Sciatic nerve (tissue), 2 donors: ENCODE data around the gene SFTPB. TPM values are rescaled to one million over a fixed set of nuclear protein-coding genes. Genes with fewer than 3 reads are reported as not detected.
"Not testable (repeated sequence)": the region's sequence is repeated elsewhere in the genome, so short reads cannot be mapped to it uniquely, and the experiment has no call there.

Source experiments
- ATAC-seq: fragments of 200-7000 bp; cut with Tn5 transposase; one replicate; pipeline ENCODE4 v1.9.1; 2020; ENCODE audit warnings: mild to moderate bottlenecking, moderate library complexity
- DNase-seq: peaks from one replicate; pipeline ENCODE4 v3.0.0-alpha.2; 2020; ENCODE audit warnings: low spot score
- intact Hi-C: fragments of 100-400 bp; cut with DNase I; formaldehyde crosslinking; loops from one replicate; pipeline ENCODE4 v1.14.2; 2022
- total RNA-seq: library from RNA; stranded (reverse); fragmentation: NEBNext Ultra II Directional; extraction: Animal tissue kit (Norgen Biotek cat#: 25700); gene quantifications from one replicate; pipeline ENCODE4 v1.2.1, GENCODE V29; 2021
- donor health status: DM: no; HTN: no; CAD: no.
- donor health status: DM: no; HTN: no; CAD: no.

SFTPB gene
- total RNA-seq, 1 donor from 2014 or later: 6.1 TPM

DNA sequence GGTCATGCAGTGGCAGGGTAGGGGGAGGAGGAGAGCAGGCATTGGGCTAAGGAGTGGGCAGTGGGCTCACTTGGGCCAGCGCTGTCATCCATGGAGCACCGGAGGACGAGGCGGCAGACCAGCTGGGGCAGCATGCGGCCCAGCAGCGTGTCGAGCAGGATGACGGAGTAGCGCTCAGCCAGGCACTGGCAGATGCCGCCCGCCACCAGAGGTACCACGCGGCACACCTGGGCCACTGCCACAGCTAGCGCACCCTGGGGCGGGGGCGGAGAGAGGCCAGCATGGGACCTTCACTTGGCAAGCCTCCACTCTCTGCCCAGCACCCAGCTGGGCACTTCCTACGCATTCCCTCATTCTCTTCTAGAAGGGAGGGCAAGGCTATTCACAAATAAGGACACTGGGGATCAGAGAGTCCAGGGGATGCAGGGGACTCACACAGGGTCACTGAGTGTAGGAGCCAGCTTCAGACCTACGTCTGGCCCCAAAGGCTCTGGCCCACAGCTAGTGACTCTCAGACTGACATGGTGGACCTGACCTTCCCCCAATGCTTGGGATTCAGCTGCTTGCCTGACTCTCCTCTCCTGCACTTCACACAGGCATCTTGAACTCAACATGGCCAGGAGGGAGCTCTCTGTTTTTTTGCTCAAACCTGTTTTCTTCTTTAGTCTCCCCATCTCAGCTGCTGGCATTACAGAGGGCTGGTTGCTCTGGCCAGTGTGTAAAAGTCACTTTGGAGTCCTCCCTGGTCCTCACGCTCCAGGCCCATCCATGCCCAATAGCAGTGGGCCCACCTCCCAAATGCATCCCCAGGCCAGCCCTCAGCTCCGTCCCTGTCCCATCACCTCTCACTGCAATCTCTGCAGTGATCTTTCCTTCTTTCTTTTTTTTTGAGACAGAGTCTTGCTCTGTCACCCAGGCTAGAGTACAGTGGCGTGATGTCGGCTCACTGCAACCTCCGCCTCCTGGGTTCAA is 4.1 kb downstream of the SFTPB start:
- ATAC-seq: no peak
- intact Hi-C loops: no loop called here
- DNase-seq: peak; percentile 54

DNA sequence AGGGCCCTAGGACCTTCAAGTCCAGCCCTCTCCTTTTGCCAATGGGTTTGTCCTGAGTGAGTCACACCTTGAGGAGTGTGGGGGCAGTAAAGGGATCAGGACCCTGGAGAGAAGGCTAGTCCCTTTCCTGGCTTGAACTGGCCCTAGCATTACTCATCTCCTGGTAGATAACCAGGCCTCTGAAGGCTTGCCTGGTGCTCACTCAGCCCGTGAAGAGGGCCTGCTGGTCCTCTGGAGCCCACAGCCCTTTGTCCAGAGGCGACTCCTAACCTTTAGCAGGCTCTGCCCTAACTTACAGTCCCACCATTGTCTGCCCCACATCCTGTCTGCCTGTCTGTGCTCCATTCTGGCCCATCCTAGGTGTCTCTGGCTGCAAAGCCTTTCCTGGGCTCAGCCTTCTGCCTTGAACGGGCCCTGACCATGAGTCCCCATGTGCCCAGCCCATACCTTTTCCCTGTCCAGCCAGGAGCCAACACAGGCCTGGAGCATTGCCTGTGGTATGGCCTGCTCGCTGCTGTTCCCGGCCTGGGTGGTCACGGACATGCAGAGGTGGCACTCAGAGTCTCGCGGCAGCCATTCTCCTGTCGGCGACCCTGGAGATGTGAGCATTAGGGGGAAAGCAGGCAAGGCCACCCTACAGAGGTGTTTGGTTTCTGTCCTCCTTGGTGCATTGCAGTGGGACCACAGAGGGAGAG is 5.0 kb downstream of the SFTPB start:
- intact Hi-C loops: no loop called here
- ATAC-seq (peak; percentile 27), DNase-seq (peak; percentile 48)

DNA sequence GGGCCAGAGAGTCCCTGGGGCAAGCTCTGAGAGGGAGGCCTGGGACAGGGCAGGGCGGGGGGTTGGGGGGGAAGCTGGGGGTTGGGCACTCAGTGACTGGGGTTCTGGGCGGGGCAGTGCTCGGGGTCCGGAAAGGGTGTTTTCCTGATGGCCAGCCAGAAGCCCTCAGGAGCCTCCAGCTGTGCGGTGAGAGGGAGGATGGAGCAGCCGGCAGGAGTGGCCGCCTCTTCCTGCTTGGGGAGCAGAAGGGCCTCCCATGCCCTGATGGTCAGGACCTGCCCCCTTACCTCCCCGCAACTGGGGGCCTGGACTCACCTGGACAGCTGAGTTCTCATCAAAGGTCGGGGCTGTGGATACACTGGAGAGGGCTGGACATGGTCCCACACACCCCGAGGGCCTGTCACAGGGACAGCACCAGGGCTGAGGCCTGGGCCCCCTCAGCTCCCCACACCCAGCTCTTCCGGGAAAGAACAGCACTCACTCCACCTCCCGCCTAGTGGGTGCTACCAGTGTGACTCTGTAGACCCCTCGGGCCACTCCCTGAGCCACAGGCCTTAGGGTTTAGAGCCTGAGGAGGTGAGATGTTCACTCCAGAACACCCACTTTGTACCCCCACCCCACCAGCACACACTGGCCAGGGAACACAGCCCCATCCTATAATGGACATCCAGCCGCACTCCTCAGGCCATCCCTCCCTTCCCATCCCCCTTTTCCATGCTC is 6.7 kb downstream of the SFTPB start:
- no peak for DNase-seq
- intact Hi-C loops: no loop called here
- ATAC-seq: no peak

DNA sequence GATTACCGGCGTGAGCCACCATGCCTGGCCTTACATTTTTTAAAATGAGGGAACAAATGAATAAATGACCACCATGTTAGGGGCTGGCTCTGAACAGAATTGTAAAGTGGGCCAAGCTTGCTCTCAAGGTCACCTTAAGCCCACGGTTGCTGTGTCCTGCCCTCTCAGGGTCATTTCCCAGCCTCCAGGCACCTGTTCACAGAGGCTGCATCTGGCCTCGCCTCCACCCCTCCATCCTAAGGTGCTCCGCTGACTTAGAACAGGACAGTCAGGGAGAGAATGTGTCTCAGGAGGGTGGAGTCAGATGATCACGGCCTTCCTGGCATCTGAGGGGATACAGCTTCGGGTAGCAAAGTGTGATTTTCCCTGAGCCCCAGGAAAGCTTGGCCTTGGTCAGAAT is 7.3 kb downstream of the SFTPB start:
- ATAC-seq: no peak
- intact Hi-C loops: no loop called here

DNA sequence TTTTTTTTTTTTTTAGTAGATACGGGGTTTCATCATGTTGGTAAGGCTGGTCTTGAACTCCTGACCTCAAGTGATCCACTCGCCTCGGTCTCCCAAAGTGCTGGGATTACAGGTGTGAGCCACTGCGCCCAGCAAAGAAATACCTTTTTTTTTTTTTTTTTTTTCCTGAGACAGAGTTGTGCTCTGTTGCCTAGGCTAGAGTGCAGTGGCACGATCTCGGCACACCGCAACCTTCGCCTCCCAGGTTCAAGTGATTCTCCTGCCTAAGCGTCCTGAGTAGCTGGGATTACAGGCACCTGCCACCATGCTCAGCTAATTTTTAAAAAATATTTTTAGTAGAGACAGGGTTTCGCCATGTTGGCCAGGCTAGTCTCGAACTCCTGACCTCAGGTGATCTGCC is 7.7 kb downstream of the SFTPB start:
- DNase-seq, ATAC-seq, intact Hi-C loops: not testable (repeated sequence)

More for the DNA sequence above, 7.3 kb downstream of the SFTPB start:
- no peak for DNase-seq

DNA sequence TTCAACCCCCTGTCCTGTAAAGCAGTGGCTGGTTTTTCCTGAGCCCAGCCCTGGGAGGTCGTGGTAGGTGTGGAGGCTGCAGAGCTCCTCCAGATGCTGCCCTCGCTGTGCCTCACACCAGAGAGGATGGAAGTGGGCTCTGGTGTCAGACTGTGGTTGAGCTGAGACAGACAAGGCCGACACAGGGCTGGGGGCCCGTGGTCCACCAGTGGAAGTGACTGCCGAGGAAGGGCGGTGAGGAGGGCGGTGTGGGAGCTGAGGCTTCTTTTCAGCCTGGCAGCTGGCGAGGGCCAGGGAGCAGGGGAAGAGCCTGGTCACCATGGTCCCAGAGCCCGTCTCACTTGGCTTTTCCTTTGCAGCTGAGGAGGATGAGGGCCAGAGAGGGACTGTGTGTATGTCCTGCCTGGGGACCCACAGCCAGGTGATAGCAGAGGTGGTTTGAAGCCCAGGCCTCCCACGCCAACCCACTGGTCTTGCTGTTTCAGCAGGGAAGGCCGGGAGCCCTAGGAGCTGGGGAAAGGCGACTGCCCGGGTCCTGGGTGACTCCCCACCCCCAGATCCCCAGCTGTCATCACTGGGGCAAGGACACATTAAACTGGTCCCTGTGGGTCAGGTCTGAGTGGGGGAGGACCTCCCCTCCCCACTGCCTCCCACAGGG is 8.5 kb downstream of the SFTPB start:
- intact Hi-C loops: no loop called here
- ATAC-seq: no peak
- DNase-seq: no peak

DNA sequence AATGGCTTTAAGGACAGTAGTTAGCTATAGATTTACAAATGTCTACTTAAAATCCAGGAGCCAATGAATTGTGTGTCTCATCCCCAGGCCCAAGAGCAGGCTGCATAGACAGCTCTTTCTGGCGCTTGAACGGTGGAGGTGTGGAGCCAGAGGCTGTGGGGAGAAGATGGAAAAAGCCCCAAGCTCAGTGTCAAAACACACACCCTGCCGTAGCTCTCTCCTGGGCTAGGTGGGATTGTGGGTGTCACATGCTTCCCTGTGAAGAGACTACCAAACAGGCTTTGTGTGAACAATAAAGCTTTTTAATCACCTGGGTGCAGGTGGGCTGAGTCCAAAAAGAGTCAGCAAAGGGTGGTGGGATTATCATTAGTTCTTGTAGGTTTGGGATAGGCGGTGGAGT is 10.6 kb downstream of the SFTPB start:
- intact Hi-C loops, DNase-seq, ATAC-seq: not testable (repeated sequence)

DNA sequence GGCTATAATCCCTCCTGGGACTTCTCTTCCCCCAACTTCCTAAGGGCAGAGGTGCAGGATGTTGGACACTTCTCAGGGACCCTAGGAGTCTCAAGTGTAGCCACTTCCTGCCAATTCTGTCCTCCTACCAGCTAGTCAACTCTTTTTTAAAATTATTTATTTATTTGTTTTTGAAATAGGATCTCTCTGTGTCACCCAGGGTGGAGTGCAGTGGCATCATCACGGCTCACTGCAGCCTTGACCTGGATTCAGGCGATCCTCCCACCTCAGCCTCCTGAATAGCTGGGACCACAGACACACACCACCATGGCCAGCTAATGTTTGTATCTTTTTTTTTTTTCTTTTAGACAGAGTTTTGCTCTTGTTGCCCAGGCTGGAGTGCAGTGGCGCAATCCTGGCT is 11.5 kb downstream of the SFTPB start:
- no peak for DNase-seq
- no peak for ATAC-seq
- intact Hi-C loops: no loop called here

DNA sequence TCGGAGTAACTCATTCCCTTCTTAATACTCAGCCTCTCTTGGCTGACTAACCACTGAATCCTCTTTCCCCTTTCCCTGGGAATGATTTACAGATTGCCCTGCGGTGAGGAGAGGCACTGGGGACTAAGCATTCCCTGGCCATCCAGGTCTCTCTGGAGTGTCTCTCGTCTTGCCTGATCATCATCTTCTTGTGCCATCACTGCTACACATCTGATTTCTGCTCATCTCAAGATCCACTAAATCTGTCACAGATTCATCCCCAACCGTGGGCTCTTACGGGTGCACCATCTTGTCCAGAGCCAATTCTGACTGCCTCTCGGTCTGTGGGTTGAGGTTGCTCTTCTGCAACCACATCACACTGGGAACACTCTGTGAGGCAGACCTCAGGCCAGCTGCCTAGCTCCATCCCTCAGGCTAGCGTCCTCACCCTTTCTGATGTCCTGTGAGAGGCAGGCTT is 12.0 kb downstream of the SFTPB start:
- ATAC-seq (no peak), DNase-seq (no peak)
- intact Hi-C loops: no loop called here

DNA sequence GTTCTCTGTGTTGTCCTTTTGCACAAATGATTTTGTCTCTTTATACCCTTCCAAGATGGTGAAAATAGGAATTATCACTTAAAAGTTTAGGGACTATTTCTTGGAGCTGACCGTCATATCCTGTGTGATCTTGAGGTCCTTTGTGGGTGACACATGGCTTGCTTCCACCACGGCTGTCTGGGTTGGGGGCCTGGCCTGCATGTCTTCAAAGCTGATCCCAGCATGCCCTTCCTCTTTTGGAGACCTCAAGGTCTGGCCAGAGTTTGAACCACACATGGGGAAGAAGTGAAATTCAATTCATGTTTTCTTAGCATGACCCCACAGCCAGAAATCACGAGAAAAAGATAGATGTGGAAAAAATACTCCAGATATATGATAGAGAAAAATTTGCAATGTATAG is 14.0 kb downstream of the SFTPB start:
- DNase-seq: no peak
- intact Hi-C loops: no loop called here
- ATAC-seq: no peak

DNA sequence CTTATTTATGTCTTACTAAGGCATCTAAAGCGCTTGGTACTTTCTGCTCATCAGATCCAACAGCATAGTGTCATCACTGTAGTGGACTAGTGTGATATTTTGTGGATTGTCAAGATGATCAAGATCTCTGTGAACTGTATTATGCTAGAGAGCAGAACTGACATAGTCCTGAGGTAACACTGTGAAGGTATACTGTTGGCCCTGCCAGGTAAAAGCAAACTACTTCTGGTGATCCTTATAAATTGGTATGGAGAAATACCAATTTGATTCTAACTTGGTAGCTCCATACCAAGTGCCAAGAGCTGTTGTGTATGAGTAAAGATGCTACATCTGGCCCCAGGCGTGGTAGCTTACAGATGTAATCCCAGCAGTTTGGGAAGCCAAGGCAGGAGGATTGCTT is 15.9 kb downstream of the SFTPB start:
- intact Hi-C loops: no loop called here
- no peak for DNase-seq
- no peak for ATAC-seq

DNA sequence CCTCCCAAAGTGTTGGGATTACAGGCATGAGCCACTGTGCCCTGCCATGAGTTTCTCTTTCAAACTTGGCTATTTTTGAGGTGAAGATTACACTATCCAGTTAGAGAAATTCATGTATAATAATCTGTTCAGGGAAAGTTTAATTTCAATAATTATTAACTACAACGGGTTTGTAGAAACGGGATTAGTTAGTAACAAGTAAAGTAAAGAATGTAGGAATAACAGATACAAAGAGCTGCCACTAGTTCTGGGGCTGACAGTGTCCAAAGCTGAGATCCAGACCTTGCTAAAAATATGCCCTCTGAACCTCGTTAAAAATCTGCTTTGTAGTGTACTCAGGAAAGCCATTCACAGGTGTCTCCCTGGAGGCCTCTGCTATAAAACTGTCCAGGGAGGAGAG is 16.9 kb downstream of the SFTPB start:
- intact Hi-C loops: no loop called here
- ATAC-seq (no peak), DNase-seq (no peak)

DNA sequence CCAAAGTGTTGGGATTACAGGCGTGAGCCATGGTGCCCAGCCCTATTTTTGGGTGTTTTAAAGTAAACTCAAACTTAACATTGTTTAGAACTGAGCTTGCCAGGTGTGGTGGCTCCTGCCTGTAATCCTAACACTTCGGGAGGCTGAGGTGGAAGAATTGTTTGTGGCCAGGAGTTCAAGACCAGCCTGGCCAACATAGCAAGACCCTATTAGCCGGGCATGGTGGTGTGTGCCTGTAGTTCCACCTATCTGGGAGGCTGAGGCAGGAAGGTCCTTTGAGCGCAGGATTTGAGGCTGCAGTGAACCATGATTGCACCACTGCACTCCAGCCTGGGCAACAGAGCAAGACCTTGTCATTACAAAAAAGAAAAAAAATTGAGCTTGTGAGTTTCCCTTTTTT is 17.5 kb downstream of the SFTPB start:
- intact Hi-C loops: no loop called here
- ATAC-seq (no peak), DNase-seq (no peak)

DNA sequence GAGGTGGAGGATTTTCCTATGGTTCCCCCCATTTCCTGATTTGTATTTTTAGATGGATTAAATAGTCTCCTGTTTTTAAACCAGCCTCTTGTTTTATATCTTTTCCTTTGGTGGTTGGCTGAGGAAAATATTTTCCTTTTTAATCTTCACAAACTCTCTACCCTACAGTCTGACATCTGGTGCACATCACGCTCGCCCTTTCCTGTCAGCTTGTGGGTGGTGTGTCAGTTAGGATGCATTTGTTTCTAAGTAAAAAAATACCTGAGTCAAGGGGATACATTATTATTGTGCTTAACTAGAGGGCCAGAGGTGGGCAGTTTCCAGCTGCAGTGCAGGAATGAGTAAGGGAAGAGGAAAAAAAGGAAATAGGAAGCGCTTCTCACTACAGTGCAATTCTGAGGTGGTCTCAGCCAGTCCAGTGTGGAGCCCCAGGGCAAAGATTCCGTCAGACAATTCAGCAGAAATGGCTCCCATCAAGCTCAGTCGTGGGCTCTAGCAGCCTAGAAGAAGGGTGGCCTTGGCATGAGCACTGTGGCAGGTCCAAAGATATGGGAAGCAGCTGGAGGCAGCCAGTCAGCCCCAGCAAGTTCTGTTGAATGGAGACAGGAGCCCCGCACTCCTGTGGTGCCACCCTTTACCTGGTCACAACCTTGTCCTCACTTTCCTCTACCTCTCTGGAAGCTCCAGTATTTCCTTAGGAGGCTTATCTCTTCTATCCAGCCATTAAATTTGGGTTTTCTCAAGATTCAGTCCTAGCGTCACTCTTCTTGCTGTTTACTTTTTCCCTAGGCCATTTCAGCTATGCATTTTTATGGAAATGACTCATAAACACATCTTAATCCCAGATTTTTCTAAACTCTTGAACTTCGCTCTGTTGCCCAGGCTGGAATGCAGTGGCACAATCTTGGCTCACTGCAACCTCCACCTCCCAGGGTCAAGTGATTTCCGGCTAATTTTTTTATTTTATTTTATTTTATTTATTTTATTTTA is 18.5 kb downstream of the SFTPB start:
- intact Hi-C loops: no loop called here
- DNase-seq (no peak), ATAC-seq (no peak)

DNA sequence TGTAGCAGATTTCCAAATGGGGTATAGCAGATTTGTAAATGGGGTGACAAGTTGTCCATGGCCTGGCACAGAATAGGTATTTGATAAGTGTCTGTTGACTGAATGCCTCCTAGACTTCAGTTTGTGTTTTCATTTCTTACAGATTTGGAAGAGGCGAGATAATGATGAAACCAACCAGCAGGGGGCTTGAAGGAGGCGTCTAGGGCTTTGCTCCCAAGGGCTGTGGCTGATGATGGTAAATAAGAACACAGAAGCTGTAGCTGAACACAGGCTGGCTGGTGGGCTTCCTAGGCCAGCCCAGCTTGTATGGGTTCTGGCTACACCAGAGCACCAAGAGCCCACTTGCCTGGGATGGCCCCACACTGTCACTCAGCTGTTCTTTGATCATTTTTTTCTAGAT is 19.4 kb downstream of the SFTPB start:
- no peak for DNase-seq
- intact Hi-C loops: no loop called here
- no peak for ATAC-seq

DNA sequence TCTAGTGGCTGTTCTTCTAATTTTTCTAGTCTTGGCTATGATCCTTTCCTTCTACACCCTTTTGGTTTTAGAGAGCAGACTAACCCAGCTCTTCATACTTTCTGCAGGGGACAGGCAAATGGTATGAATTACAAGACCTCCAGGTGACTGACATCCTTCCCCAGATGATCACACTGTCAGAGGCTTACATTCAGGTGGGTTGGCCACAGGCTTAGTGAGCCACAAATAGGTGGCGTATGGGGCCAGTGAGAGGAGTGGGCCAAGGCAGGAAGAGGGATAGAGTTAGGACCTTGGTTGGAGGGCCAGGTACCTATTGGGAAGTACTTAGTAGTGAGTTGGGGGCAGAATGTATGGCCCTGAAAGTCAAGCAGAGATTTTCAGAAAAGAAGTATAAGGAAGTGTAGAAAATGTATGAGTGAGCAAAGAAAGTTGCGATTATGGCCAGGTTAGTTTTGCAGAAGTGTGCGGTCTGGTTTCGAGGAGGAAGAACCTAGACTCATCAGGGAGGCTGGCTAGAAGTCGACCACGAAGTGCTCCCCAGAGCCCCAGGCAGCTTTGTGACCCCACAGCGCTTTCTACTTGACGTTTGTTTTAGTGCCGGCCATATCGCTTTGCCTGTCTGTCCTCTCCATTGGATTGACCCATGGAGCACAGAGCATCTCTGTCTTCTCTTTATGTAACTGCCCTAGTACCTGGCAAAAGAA is 20.0 kb downstream of the SFTPB start:
- DNase-seq (peak; percentile 28), ATAC-seq (no peak)
- intact Hi-C loops: no loop called here

DNA sequence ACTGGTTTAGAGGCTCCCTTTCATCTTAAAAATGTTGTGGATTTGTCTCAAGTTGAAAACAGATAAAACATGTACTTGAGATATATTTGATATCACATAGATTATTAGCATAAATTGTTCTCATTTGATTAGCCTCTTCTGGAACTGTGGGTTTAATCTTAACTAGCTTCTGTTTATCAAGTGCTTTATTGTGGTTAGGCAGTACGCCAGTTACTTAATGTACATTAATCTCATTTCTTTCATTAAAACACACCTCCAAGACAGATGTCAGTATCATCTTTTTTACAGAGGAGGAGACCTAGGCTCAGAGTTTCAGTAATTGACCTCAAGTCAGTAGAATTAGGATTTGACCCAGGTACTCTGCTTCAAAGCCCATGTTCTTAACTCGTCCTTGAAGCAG is 21.8 kb downstream of the SFTPB start:
- ATAC-seq (no peak), DNase-seq (no peak)
- intact Hi-C loops: no loop called here
